Measurements from ENCODE around the gene TMEM87A.

The TMEM87A gene

GRCh38 chr15:42207674-42208579, 65.3 kb downstream of the TMEM87A start, which contains the start of gene VPS39:
VPS39 (minus strand) TSS chr15:42208304; CDS start chr15:42208153, 151 bp downstream.
- peak; percentile 83 for DNase-seq

GRCh38 chr15:42206406-42206805, 66.8 kb downstream of the TMEM87A start:
- no peak for DNase-seq

- DNase-seq = no peak
Observed at GRCh38 chr15:42203891-42204290, 69.3 kb downstream of the TMEM87A start.

GRCh38 chr15:42202653-42203052, 70.6 kb downstream of the TMEM87A start:
- DNase-seq = no peak

- DNase-seq = no peak
Observed at GRCh38 chr15:42201801-42202200, 71.4 kb downstream of the TMEM87A start.

- no peak for DNase-seq
Observed at GRCh38 chr15:42199126-42199525, 74.1 kb downstream of the TMEM87A start.

GRCh38 chr15:42198516-42198915, 74.7 kb downstream of the TMEM87A start:
- no peak for DNase-seq

GRCh38 chr15:42194513-42194912, 78.7 kb downstream of the TMEM87A start:
- no peak for DNase-seq

GRCh38 chr15:42193383-42193782, 79.8 kb downstream of the TMEM87A start:
- no peak for DNase-seq

- DNase-seq = no peak
Observed at GRCh38 chr15:42191610-42192346, 81.5 kb downstream of the TMEM87A start.

GRCh38 chr15:42190370-42190769, 82.9 kb downstream of the TMEM87A start:
- no peak for DNase-seq

GRCh38 chr15:42185801-42186200, 87.4 kb downstream of the TMEM87A start:
- no peak for DNase-seq

GRCh38 chr15:42184736-42185135, 88.5 kb downstream of the TMEM87A start:
- DNase-seq = no peak

GRCh38 chr15:42184296-42184695, 88.9 kb downstream of the TMEM87A start:
- no peak for DNase-seq

- no peak for DNase-seq
Observed at GRCh38 chr15:42182961-42183360, 90.3 kb downstream of the TMEM87A start.

GRCh38 chr15:42182328-42182886, 90.8 kb downstream of the TMEM87A start:
- no peak for DNase-seq

- DNase-seq = no peak
Observed at GRCh38 chr15:42178056-42178455, 95.2 kb downstream of the TMEM87A start.

- DNase-seq = no peak
Observed at GRCh38 chr15:42175671-42176070, 97.6 kb downstream of the TMEM87A start.

- DNase-seq = no peak
Observed at GRCh38 chr15:42172475-42172874, 100.8 kb downstream of the TMEM87A start.

- no peak for DNase-seq
Observed at GRCh38 chr15:42171795-42172194, 101.4 kb downstream of the TMEM87A start.

- no peak for DNase-seq
Observed at GRCh38 chr15:42171122-42171521, 102.1 kb downstream of the TMEM87A start.

- no peak for DNase-seq
Observed at GRCh38 chr15:42166225-42166940, 106.8 kb downstream of the TMEM87A start.
